HG02571 (cell line): ENCODE results near the gene FBXO47.

Experiments
- ATAC-seq: cut with Tn5 transposase; IDR thresholded peaks from one replicate; pipeline ENCODE4 v1.9.1; 2021; ENCODE audit warnings: mild to moderate bottlenecking, moderate library complexity; ENCODE audit not compliant: unreplicated experiment

The FBXO47 gene

GRCh38 chr17:38906460-38907228 is 60.6 kb downstream of the FBXO47 start:
- ATAC-seq, result no peak

DNA sequence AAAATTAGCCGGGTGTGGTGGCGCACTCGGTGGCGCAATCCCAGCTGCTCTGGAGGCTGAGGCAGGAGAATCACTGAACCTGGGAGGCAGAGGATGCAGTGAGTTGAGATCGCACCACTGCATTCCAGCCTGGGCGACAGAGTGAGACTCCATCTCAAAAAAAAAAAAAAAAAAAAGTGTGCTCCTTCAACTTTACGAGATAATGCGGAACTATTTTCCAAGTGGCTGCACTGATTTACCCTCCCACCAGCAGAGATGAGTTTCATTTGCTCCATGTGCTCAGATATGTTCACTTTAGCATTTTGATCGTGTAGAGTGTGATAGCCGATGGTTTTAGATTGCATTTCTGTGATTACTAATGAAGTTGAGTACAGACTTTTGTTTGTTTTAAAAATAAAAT is 61.8 kb downstream of the FBXO47 start:
- no peak for ATAC-seq

GRCh38 chr17:38904892-38905291 is 62.3 kb downstream of the FBXO47 start:
- no peak for ATAC-seq

DNA sequence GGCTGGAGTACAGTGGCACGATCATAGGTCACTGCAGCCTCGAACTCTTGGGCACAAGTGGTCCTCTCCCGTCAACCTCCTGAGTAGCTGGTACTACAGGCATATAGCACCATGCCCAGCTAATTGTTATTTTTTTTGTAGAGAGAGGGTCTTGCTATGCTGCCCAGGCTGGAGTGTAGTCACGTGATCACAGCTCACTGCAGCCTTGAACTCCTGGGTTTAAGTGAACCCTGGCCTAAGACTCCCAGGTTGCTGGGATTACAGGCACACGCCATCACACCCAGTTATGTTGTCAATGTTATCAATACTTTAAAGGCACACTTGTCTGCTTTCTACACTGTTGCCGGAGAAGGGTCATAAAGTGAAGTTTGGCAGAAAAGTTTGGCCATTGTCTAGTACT is 63.8 kb downstream of the FBXO47 start:
- no peak for ATAC-seq

DNA sequence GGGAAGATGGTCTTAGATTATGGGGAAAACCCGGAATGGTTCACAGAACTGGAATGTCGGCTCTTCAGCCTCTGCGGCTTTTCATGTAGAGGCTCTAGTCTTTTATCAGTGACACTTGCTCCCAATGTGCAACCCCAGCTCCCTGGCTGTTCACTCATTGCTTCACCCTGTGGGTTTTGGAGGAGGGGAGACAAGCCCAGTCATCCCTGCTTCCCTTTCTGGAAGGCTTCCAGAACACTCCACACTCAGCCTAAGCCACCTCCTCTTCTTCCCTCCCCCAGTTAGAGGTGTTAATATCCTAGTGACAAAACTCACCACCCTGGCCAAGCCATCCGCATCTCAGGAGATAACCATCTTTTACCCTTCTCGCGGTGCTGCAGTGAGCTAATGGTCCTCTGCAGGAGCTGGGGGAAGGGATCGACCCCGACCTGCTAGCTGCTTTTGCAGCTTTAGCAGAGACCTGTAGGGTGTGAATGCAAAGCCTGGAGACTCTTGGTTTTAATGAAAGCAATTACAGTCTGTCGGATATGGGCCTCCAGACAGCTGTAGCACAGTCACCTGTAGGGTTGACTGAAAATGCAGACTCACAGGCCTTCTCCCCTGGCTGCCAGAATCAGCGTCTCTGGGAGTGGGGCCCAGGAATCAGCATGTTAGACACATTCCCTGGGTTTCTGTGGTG is 66.1 kb downstream of the FBXO47 start:
- ATAC-seq, result no peak

DNA sequence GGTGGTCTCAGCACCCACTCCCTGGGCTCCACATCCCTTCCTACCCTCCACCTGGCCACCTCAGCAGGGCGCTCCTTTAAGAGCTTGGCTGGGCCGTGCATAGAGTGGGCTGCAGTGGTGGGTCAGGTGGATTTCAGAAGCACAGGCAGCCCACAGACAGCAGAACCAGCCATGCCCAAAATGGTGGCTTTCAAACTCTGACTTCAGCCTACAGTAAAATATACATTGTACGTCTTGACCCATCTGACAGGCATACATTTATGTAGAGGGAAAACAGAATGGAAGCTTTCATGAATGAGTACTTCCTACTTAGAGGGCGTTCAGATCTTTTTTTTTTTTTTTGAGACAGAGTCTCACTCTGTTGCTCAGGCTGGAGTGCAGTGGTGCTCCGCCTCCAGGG is 67.8 kb downstream of the FBXO47 start:
- no peak for ATAC-seq

DNA sequence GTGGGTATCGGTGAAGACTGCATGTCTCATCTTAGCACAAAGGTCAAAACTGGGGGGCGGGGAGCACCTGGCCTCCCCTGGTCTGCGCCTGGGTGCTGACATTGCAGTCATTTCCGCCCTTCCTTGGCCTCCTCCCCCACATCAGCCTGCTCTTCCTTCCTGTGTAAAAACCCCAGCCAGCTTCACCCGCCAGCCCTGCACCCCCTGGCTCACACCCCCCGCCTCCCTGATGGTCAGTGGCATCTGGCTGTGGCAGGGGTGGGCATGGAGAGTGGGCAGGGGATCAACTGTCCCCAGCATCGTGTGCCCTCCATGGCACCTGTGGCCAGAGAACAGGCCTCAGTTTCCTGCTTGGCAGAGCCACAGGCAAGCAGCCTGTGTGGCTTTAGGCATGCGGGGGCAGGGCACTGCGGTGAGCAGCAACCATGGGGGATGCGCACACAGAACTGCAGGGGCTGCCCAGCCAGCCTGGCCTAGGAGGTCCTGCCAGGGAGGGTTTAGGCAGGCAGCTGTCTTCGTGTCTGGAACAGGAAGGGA is 68.3 kb downstream of the FBXO47 start:
- ATAC-seq, result peak; percentile 75

DNA sequence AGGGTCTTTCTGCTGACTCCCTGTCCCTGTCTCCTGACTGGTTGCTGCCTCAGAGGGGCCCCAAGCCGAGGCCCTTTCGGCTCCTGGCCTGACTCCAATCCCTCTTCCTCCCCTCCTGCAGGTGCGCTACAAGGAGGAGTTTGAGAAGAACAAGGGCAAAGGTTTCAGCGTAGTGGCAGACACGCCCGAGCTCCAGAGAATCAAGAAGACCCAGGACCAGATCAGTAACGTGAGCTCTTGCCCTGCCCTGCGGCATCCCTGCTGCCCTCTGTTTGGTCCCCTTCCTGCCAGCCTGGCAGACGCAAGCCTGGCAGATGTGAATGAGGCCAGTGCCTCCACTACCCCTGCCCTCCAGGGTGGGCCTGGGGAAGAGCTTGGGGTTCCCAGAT is 68.9 kb downstream of the FBXO47 start:
- no peak for ATAC-seq

GRCh38 chr17:38897671-38898290 is 69.4 kb downstream of the FBXO47 start:
- no peak for ATAC-seq

- no peak for ATAC-seq
These were observed 70.0 kb downstream of the FBXO47 start for GRCh38 chr17:38897176-38897575.

- ATAC-seq, result no peak
These were observed 70.8 kb downstream of the FBXO47 start for GRCh38 chr17:38896346-38896954.

DNA sequence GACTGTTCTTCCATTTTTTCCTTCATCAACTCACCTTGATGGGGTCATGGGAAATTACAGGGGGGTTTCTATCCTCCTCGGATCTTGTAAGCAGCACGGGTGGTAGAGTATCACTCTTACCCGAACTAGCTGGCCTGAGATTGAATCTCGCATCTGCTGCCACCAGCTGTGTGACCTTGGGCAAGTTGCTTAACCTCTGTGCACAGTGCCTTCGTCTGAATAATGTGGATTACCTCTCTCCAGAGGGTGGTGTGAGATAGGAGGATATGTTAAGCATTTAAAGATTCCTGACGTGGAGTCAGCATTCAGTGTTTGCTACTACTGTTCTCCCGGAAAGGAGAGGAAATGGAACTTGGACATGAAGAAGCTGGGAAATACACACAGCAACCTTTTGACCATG is 72.9 kb downstream of the FBXO47 start:
- ATAC-seq, result no peak

DNA sequence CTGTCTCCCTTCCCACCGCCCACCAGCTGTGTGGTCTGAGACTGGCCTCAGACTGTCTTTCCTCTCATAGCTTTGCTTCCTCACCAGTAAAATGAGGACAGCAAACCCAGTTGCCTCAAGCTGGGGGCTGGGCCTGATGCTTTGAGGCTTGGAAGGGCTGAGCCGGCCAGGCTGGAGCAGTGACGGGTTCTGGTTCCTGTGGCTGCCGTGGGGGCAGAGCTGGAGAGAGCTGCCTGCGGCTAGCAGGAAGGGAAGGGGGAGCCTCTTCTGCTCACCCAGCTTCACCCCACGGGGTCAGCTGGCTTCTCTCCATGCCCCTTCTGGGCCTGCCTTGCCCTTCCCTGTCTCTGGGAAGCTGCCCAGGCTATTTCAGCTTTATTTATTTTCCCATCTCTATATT is 73.6 kb downstream of the FBXO47 start:
- no peak for ATAC-seq

DNA sequence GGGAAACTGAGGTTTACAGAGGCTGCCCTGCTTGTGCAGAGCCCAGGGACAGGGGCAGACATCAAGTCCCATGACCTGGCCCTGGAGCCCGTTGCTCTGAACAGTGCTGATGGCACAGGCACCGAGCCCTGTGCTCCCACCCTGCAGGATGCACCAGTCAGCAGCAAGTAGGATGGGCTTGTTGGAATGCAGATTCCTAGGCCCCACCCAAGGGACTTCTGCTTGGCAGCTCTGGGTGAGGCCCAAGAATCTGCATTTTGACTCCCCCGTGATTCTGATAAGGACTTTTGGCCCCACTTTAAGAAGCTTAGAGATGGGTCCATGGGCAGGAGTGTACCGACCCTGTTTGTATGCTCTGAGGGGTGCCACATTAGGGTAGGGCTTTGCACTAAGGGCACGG is 74.1 kb downstream of the FBXO47 start:
- ATAC-seq, result no peak

- ATAC-seq, result no peak
These were observed 74.6 kb downstream of the FBXO47 start for GRCh38 chr17:38892620-38893019.

DNA sequence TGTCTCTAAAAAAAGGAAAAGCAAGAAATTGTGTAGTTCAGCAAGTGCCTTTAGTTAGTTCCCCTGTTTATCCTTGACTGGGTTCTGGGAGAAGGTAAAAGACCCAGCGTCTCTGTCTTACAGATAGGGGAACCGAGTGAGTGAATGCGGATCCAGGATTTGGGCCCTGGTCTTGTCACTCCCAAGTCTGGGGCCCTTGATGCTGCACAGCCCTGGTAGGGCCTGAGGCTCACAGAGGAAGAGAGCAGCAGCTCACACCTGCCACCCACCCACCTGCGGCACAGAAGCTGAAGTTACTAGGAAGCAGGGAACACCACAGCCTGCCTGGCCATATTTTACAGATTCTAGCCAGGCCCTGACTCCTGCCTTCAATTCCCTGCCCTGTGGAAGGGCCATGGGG is 75.1 kb downstream of the FBXO47 start:
- ATAC-seq, result no peak

- no peak for ATAC-seq
These were observed 75.8 kb downstream of the FBXO47 start for GRCh38 chr17:38891441-38891840.

DNA sequence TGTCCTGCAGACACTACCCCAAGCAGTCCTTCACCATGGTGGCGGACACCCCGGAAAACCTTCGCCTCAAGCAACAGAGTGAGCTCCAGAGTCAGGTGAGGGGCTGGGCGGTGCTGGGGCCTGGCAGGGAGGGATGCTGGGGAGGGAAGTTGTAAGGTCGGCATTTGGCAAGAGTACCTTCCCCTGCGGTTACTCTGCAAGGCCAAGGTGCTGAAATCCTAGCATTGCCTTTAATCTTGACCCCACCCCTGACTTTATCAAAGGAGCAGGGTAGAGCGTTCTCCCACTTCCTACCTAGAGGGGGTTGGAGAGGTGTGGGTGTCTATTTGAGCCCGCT is 76.8 kb downstream of the FBXO47 start:
- no peak for ATAC-seq

DNA sequence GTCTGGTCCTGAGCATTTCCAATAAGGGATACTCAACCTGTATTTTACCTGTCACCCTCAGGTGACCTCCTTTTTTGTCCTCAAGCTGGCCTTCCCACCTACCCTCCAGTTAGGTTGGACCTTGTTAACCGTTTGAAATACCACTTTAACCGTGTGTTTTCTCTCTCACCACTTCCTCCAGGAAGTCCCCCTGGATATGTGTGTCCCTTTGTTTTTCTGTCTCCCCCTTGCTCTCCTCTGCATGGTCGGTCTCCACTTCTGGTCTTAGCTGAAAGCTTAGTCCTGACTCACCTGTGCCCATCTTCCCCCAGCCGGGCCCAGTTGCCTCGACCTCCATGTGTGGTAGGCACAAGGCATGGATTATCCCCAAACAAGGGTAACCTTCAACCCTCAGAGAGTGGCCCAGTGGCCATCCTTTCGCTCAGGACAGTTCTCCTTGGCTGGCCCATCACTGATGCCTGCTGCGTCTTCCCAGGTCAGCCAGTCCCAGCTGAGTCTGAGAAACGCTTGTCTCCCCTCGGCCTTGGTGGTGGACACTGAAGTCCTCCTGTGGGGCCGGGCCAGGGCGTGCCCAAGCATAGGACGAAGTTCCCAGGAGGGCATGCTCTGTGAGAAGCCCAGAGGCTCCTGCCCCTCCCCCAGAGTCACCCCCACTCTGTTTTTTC is 77.3 kb downstream of the FBXO47 start:
- no peak for ATAC-seq

DNA sequence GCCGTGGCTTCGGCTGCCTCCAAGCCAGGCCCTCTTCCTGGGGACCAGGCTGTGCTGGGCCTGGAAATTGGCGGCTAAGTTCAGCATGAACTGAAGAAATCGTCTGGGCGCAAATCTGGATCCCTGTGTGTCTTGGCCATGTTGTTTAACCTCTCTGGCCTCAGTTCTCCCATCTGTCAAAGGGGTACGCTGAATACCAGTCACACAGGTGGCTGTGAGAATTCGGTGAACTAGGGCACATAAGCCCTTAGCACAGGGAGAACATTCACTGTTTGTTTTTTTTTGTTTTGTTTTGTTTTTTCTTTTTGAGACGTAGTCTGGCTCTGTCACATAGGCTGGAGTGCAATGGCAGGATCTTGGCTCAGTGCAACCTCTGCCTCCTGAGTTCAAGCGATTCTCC is 78.4 kb downstream of the FBXO47 start:
- no peak for ATAC-seq

GRCh38 chr17:38886643-38887010 is 80.6 kb downstream of the FBXO47 start:
- no peak for ATAC-seq
